Left colon (tissue), 2 donors: Measurements from ENCODE around the gene ADARB1. TPM values are rescaled to one million over a fixed set of nuclear protein-coding genes. Genes with fewer than 3 reads are reported as not detected.

Experiments
- ATAC-seq: fragments of 200-7000 bp; cut with Tn5 transposase; one replicate; pipeline ENCODE4 v1.9.1; 2020; ENCODE audit warnings: mild to moderate bottlenecking, moderate library complexity
- DNase-seq, 2 donors: peaks; one replicate each; pipeline ENCODE4 v3.0.0-alpha.2; 2020
- intact Hi-C, 2 donors: fragments of 100-400 bp; cut with DNase I in 1 of 2; cut with micrococcal nuclease in 1 of 2; formaldehyde crosslinking; loops; one replicate each; pipeline versions ENCODE4 v1.11.2 to v1.14.0; 2022; cut with DNase I, micrococcal nuclease
- total RNA-seq, 2 donors: library from RNA; stranded (reverse); fragmentation: NEBNext Ultra II Directional; extraction: Animal tissue kit (Norgen Biotek cat#: 25700); gene quantifications; one replicate each; pipeline ENCODE4 v1.2.1, GENCODE V29; 2021
- donor health status: DM: no; HTN: no; CAD: no.
- donor health status: DM: yes; HTN: yes; CAD: no.

The ADARB1 gene
- total RNA-seq, 2 donors from 2014 or later, result 6.9 to 12.4 TPM

- DNase-seq (no peak), ATAC-seq (no peak)
- intact Hi-C loops, result no loop called here
These were observed 94.6 kb downstream of the ADARB1 start for GRCh38 chr21:45169001-45169400.

GRCh38 chr21:45169682-45170081, 95.3 kb downstream of the ADARB1 start:
- no peak for DNase-seq
- no peak for ATAC-seq
- intact Hi-C loops, result loop anchor here in 1 of 2 donors (10.0 kb wide), 1 partner anchor 85 kb away; no protein-coding TSS in a partner anchor

- intact Hi-C loops, result loop anchor here in 1 of 2 donors (10.0 kb wide), 1 partner anchor 84 kb away; no protein-coding TSS in a partner anchor
- no peak for DNase-seq
These were observed 96.6 kb downstream of the ADARB1 start for GRCh38 chr21:45170987-45171386.

GRCh38 chr21:45172420-45172819, 98.0 kb downstream of the ADARB1 start:
- DNase-seq (no peak), ATAC-seq (no peak)
- intact Hi-C loops, result loop anchor here in 1 of 2 donors (10.0 kb wide), 1 partner anchor 82 kb away; no protein-coding TSS in a partner anchor

More at GRCh38 chr21:45170987-45171386, 96.6 kb downstream of the ADARB1 start:
- no peak for ATAC-seq

GRCh38 chr21:45175326-45176095, 101.1 kb downstream of the ADARB1 start:
- DNase-seq (no peak), ATAC-seq (no peak)
- intact Hi-C loops, result loop anchor here in 1 of 2 donors (10.0 kb wide), 1 partner anchor 79 kb away; no protein-coding TSS in a partner anchor

- no peak for DNase-seq
- no peak for ATAC-seq
- intact Hi-C loops, result loop anchor here in 1 of 2 donors (10.0 kb wide), 1 partner anchor 79 kb away; no protein-coding TSS in a partner anchor
These were observed 101.8 kb downstream of the ADARB1 start for GRCh38 chr21:45176141-45176540.

GRCh38 chr21:45177039-45177438, 102.7 kb downstream of the ADARB1 start:
- DNase-seq (no peak), ATAC-seq (no peak)
- intact Hi-C loops, result loop anchor here in 1 of 2 donors (10.0 kb wide), 1 partner anchor 78 kb away; no protein-coding TSS in a partner anchor

GRCh38 chr21:45178070-45178608, 103.8 kb downstream of the ADARB1 start:
- DNase-seq (no peak), ATAC-seq (no peak)
- intact Hi-C loops, result loop anchor here in 1 of 2 donors (10.0 kb wide), 1 partner anchor 77 kb away; no protein-coding TSS in a partner anchor

GRCh38 chr21:45178971-45179370, 104.6 kb downstream of the ADARB1 start:
- intact Hi-C loops, result loop anchor here in 1 of 2 donors (10.0 kb wide), 1 partner anchor 76 kb away; no protein-coding TSS in a partner anchor
- ATAC-seq (no peak), DNase-seq (no peak)

GRCh38 chr21:45179568-45180245, 105.3 kb downstream of the ADARB1 start:
- ATAC-seq (no peak), DNase-seq (no peak)
- intact Hi-C loops, result loop anchor here in 1 of 2 donors (10.0 kb wide), 1 partner anchor 75 kb away; no protein-coding TSS in a partner anchor

- ATAC-seq, result no peak
- intact Hi-C loops, result no loop called here
- no peak for DNase-seq
These were observed 105.8 kb downstream of the ADARB1 start for GRCh38 chr21:45180246-45180599.

- ATAC-seq (no peak), DNase-seq (no peak)
- intact Hi-C loops, result no loop called here
These were observed 108.6 kb downstream of the ADARB1 start for GRCh38 chr21:45182958-45183357.

- intact Hi-C loops, result no loop called here
- ATAC-seq, result no peak
- no peak for DNase-seq
These were observed 109.5 kb downstream of the ADARB1 start for GRCh38 chr21:45183852-45184251.

GRCh38 chr21:45184869-45185268, 110.5 kb downstream of the ADARB1 start:
- ATAC-seq, result no peak
- no peak for DNase-seq
- intact Hi-C loops, result no loop called here

- no peak for ATAC-seq
- intact Hi-C loops, result no loop called here
- no peak for DNase-seq
These were observed 112.3 kb downstream of the ADARB1 start for GRCh38 chr21:45186709-45187108.

GRCh38 chr21:45187646-45188045, 113.3 kb downstream of the ADARB1 start:
- intact Hi-C loops, result no loop called here

GRCh38 chr21:45190013-45190412, 115.6 kb downstream of the ADARB1 start:
- no peak for ATAC-seq
- intact Hi-C loops, result no loop called here
- no peak for DNase-seq

More at GRCh38 chr21:45187646-45188045, 113.3 kb downstream of the ADARB1 start:
- ATAC-seq, result no peak
- no peak for DNase-seq

- intact Hi-C loops, result no loop called here
- no peak for ATAC-seq
- no peak for DNase-seq
These were observed 118.0 kb downstream of the ADARB1 start for GRCh38 chr21:45192332-45192731.

GRCh38 chr21:45196620-45197019, 122.2 kb downstream of the ADARB1 start:
- ATAC-seq (no peak), DNase-seq (no peak)
- intact Hi-C loops, result no loop called here
